Right cardiac atrium (tissue), 5 donors: ENCODE data around the gene RERG. TPM values are rescaled to one million over a fixed set of nuclear protein-coding genes. Genes with fewer than 3 reads are reported as not detected.

Experiments
- ATAC-seq, 2 donors: fragments of 200-7000 bp; cut with Tn5 transposase; one replicate each; pipeline versions ENCODE4 v1.8.0 to v1.9.1; 2020; ENCODE audit warnings: moderate library complexity in 2 of 2, mild to moderate bottlenecking in 1 of 2
- DNase-seq, 3 donors: peaks; one replicate each; pipeline ENCODE4 v3.0.0-alpha.2; 2020
- H3K27ac ChIP-seq: one replicate; pipeline ENCODE4 v1.5.1; 2013; ENCODE audit warnings: mild to moderate bottlenecking, low read length, control low read depth, moderate library complexity
- H3K27me3 ChIP-seq: one replicate; pipeline ENCODE4 v1.6.1; 2013; ENCODE audit not compliant: control insufficient read depth, insufficient read depth
- H3K4me1 ChIP-seq: one replicate; pipeline ENCODE4 v1.6.1; 2013; ENCODE audit warnings: low read length; ENCODE audit not compliant: control insufficient read depth, insufficient read depth
- H3K4me3 ChIP-seq: one replicate; pipeline ENCODE4 v1.5.1; 2013; ENCODE audit warnings: low read length, control low read depth
- H3K9me3 ChIP-seq: one replicate; pipeline ENCODE4 v1.6.1; 2013; ENCODE audit warnings: low read length; ENCODE audit not compliant: control insufficient read depth
- WGBS: extraction: QIAGEN DNeasy Blood & Tissue Kit; methylation state at CpG from one replicate; pipeline ENCODE4 v1.1.7; 2013; 5-methylcytosine and 5-hydroxymethylcytosine counted together
- intact Hi-C, 4 donors: fragments of 100-400 bp; cut with DNase I; formaldehyde crosslinking; loops; one replicate each; pipeline versions ENCODE4 v1.11.0 to v1.14.0; 2022 to 2023
- polyA plus RNA-seq: library from polyadenylated mRNA; stranded (reverse); fragments of 200-250 nt; gene quantifications from one replicate; pipeline ENCODE4 v1.2.3, GENCODE V29; 2013
- total RNA-seq, 4 donors: library from RNA; stranded (reverse); fragmentation: NEBNext Ultra II Directional; extraction: Animal tissue kit (Norgen Biotek cat#: 25700); gene quantifications; one replicate each; pipeline ENCODE4 v1.2.1, GENCODE V29; 2021
- donor health status: healthy with polysubstance abuse.
- donor health status: DM: no; HTN: yes; CAD: no.
- donor health status: DM: no; HTN: no; CAD: no.
- donor health status: DM: no; HTN: yes; CAD: no; lungs with severe emphysema.
- donor health status: DM: yes; HTN: yes; CAD: no.

The RERG gene
- total and polyA plus RNA-seq, 5 donors = 5.1 to 9.5 (median 8.7) TPM

DNA sequence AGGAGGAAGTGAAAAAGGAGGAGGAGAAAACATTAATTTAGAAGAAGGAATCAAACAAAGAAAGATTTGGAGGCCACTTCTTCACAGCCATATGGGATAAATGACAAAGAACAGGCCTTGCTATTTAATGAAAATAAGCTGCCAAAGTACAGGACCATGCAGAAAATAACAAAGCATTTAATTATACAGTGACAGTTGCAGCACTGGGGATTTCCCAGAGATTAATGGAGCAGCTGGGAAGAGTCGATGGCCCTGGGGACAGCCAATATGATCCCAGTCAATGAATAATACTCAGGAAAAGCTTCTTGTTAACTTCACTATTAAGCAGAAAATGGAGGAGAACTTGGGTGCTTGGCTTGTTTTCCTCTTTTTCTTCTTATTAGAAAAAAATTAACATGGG lies 34.6 kb downstream of the RERG start:
- H3K27me3 ChIP-seq = no peaks in the 10 kb centered on the region
- ATAC-seq (no peak), DNase-seq (no peak)
- no peak overlapping the region for H3K27ac ChIP-seq
- WGBS = 31% methylated on average over 1 of the region's 1 CpG
- H3K9me3 ChIP-seq = no peaks in the 10 kb centered on the region
- H3K4me1 ChIP-seq = no peaks in the 10 kb centered on the region
- intact Hi-C loops = no loop called here
- H3K4me3 ChIP-seq = no peak overlapping the region

DNA sequence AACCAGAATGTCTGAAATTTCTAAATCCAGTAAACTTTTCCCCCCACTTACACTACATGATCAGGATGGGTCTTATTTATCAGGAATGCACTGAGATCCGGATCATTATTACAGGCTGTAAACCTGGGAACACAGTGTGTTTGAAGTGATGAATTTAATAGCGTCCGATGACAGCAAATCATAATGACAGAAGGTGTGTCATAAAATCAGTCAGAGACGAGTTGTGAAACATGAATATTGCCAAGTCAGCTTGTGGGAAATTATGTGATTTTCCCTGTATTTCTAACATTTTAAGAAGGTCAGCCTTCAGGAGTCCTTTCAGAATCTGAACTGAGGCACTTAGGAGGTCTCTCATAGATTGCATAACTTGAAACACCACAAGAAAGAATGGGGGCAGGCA lies 36.7 kb downstream of the RERG start:
- no peak overlapping the region for H3K27ac ChIP-seq
- H3K4me1 ChIP-seq = peaks cover 6% of the 10 kb centered on the region
- DNase-seq (no peak), ATAC-seq (no peak)
- H3K9me3 ChIP-seq = no peaks in the 10 kb centered on the region
- intact Hi-C loops = no loop called here
- H3K27me3 ChIP-seq = no peaks in the 10 kb centered on the region
- 70% methylated on average over 4 of the region's 4 CpGs for WGBS
- no peak overlapping the region for H3K4me3 ChIP-seq

DNA sequence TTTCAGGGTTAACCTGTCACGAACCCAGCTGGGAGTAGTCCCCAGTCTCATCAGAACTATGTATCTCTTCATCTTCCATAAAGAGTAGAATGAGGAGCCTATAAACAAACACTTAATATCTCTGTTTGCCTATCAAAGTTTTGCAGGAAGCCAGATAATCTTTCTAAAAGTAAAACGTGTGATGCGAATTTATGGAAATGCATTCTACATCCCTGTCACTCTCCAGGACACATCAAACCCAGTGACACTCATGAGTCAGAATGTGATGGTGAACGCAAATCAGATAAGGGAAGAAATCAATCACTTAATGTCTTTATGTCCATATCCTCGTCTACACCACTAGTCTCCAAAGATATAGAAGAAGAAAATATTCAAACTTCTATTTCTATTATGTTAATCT lies 37.4 kb downstream of the RERG start:
- Histone ChIP-seq H3K4me3 (no peak overlapping the region), H3K27ac (no peak overlapping the region), H3K9me3 (no peaks in the 10 kb centered on the region), H3K4me1 (peaks cover 6% of the 10 kb centered on the region), H3K27me3 (no peaks in the 10 kb centered on the region)
- intact Hi-C loops = no loop called here
- 36% methylated on average over 5 of the region's 5 CpGs for WGBS
- ATAC-seq (no peak), DNase-seq (no peak)

GRCh38 chr12:15181017-15181683 lies 40.1 kb downstream of the RERG start:
- DNase-seq = peak; percentile 24 to 66 (median 44)
- WGBS = 48% methylated on average over 3 of the region's 3 CpGs
- ATAC-seq = peak; percentile 91 to 94
- Histone ChIP-seq H3K4me3 (no peak overlapping the region), H3K27me3 (no peaks in the 10 kb centered on the region), H3K27ac (peak overlapping the region; percentile 89), H3K9me3 (no peaks in the 10 kb centered on the region), H3K4me1 (peaks cover 6% of the 10 kb centered on the region)
- intact Hi-C loops = no loop called here

- intact Hi-C loops = no loop called here
- WGBS = 61% methylated on average over 2 of the region's 2 CpGs
- Histone ChIP-seq H3K4me3 (no peak overlapping the region), H3K4me1 (peaks cover 6% of the 10 kb centered on the region), H3K27me3 (no peaks in the 10 kb centered on the region), H3K27ac (peak overlapping the region; percentile 89), H3K9me3 (no peaks in the 10 kb centered on the region)
- DNase-seq (peak in 2 of 3 donors; percentile 37 to 63), ATAC-seq (peak; percentile 58 to 74)
Observed at GRCh38 chr12:15180325-15180724, 40.9 kb downstream of the RERG start.

DNA sequence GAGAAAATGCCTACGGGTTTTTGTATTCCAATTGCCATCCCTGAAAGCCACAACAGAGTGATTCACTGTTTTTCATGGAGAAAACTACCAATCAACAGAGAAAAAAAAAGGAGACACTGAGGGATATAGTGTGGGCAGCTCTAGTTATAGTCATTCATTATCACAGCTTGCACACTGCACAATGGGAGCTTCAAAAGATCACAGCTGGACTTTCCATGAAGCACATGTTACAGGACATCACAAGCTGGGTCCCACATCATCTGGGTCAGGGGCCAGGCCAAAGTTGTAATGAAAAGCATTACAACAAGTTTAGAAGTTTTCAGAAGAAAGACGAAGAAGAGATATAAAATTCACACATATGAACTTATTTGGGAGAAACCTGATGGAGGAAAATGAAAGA lies 41.5 kb downstream of the RERG start:
- peaks cover 6% of the 10 kb centered on the region for H3K4me1 ChIP-seq
- H3K9me3 ChIP-seq = no peaks in the 10 kb centered on the region
- DNase-seq = peak in 1 of 3 donors; percentile 53
- no peak overlapping the region for H3K27ac ChIP-seq
- intact Hi-C loops = no loop called here
- H3K27me3 ChIP-seq = no peaks in the 10 kb centered on the region
- ATAC-seq = peak in 1 of 2 donors; percentile 58
- WGBS = 58% methylated on average over 2 of the region's 2 CpGs
- H3K4me3 ChIP-seq = no peak overlapping the region

DNA sequence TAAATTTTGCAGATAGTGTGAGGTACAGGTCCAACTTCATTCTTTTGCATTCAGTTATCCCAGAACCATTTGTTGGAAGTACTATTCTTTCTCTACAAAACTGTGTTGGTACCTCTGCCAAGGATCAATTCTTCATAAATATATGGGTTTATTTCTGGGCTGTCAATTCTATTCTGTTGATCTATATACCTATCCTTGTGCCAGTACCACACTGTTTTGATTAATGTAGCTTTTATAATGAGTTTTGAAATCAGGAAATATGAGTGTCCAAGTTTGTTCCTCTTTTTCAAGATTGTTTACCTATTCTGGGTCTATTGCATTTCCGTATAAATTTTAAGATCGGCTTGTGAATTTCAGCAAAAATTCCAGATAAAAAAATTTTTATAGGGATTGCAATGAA lies 48.1 kb downstream of the RERG start:
- ATAC-seq = no peak
- Histone ChIP-seq H3K4me3 (no peak overlapping the region), H3K27me3 (no peaks in the 10 kb centered on the region), H3K4me1 (no peaks in the 10 kb centered on the region), H3K9me3 (no peaks in the 10 kb centered on the region), H3K27ac (no peak overlapping the region)
- WGBS = 97% methylated on average over 2 of the region's 2 CpGs
- intact Hi-C loops = no loop called here
- no peak for DNase-seq

- no peak for ATAC-seq
- no peaks in the 10 kb centered on the region for H3K4me1 ChIP-seq
Observed at GRCh38 chr12:15172060-15172822, 49.0 kb downstream of the RERG start.

GRCh38 chr12:15171012-15171655 lies 50.1 kb downstream of the RERG start:
- H3K4me3 ChIP-seq = no peak overlapping the region
- H3K27ac ChIP-seq = no peak overlapping the region
- DNase-seq = no peak
- intact Hi-C loops = no loop called here
- WGBS = 71% methylated on average over 6 of the region's 6 CpGs
- H3K4me1 ChIP-seq = no peaks in the 10 kb centered on the region
- peak in 1 of 2 donors; percentile 39 for ATAC-seq
- no peaks in the 10 kb centered on the region for H3K9me3 ChIP-seq
- no peaks in the 10 kb centered on the region for H3K27me3 ChIP-seq

More at GRCh38 chr12:15172060-15172822, 49.0 kb downstream of the RERG start:
- H3K27me3 ChIP-seq = no peaks in the 10 kb centered on the region
- no peak overlapping the region for H3K4me3 ChIP-seq
- no peak overlapping the region for H3K27ac ChIP-seq
- intact Hi-C loops = no loop called here
- no peaks in the 10 kb centered on the region for H3K9me3 ChIP-seq
- no peak for DNase-seq
- 70% methylated on average over 3 of the region's 3 CpGs for WGBS

GRCh38 chr12:15168026-15168678 lies 53.1 kb downstream of the RERG start:
- H3K4me3 ChIP-seq = no peak overlapping the region
- ATAC-seq (no peak), DNase-seq (no peak)
- H3K4me1 ChIP-seq = no peaks in the 10 kb centered on the region
- intact Hi-C loops = no loop called here
- 76% methylated on average over 5 of the region's 5 CpGs for WGBS
- no peak overlapping the region for H3K27ac ChIP-seq
- no peaks in the 10 kb centered on the region for H3K27me3 ChIP-seq
- no peaks in the 10 kb centered on the region for H3K9me3 ChIP-seq
